Endothelial cell of umbilical vein (primary cell): ENCODE data around the gene COL4A2. TPM values are rescaled to one million over a fixed set of nuclear protein-coding genes. Genes with fewer than 3 reads are reported as not detected.
A peak's percentile ranks its signal among the peaks of the same experiment; 100 is the strongest.

Experiments
- BruUV-seq: library from RNA; stranded (reverse); fragments of 400-500 nt; replicated peaks from 2 replicates; lab custom pipeline; 2021; lab: Mats Ljungman, UMichigan
- CTCF ChIA-PET: fragments of 300-600, 350-600 bp; sonication (Branson Sonifier 250); formaldehyde crosslinking; loops from one replicate; lab custom pipeline; 2021; ENCODE audit warnings: antibody characterized with exemption, inconsistent platforms; lab: Charles Lee
- POLR2A ChIA-PET: fragments of 300-600, 350-600 bp; sonication (Branson Sonifier 250); formaldehyde crosslinking; loops from one replicate; lab custom pipeline; 2021; ENCODE audit warnings: antibody characterized with exemption, inconsistent platforms; lab: Charles Lee
- DNase-seq: peaks from one replicate; pipeline ENCODE4 v3.0.0-alpha.2; 2011; ENCODE audit warnings: low read depth, low spot score
- FAIRE-seq: peaks from 2 replicates; lab custom pipeline; 2011; peaks lifted over from hg19 to GRCh38; lab: Jason Lieb, UNC
- H2AFZ ChIP-seq: 2 replicates; pipeline ENCODE4 v1.6.0; 2012; ENCODE audit warnings: low read depth, low read length, control low read depth, inconsistent platforms
- H3K27ac ChIP-seq: 2 replicates; pipeline ENCODE4 v1.5.1; 2011; ENCODE audit warnings: low read depth, mild to moderate bottlenecking, control low read depth, low read length, moderate library complexity; ENCODE audit not compliant: insufficient read depth
- H3K27me3 ChIP-seq, 2 experiments: 2 replicates each; pipeline versions ENCODE4 v1.6.0 to v1.6.1; 2011; ENCODE audit warnings: low read length in 2 of 2, mixed read lengths in 1 of 2; ENCODE audit not compliant: control insufficient read depth in 2 of 2, insufficient read depth in 2 of 2
- H3K36me3 ChIP-seq, 2 experiments: 2 replicates in 1 of 2; 3 replicates in 1 of 2; pipeline ENCODE4 v1.5.1; 2011; ENCODE audit warnings: low read length in 2 of 2, mild to moderate bottlenecking in 1 of 2, moderate library complexity in 1 of 2; ENCODE audit not compliant: control insufficient read depth in 2 of 2, insufficient read depth in 2 of 2; ENCODE audit errors: extremely low read depth in 1 of 2
- H3K4me1 ChIP-seq: 3 replicates; pipeline ENCODE4 v1.5.1; 2011; ENCODE audit warnings: mild to moderate bottlenecking, low read length; ENCODE audit not compliant: control insufficient read depth, insufficient read depth; ENCODE audit errors: extremely low read depth
- H3K4me2 ChIP-seq: 2 replicates; pipeline ENCODE4 v1.6.1; 2011; ENCODE audit warnings: low read length, control low read depth, mixed read lengths; ENCODE audit not compliant: insufficient read depth
- H3K4me3 ChIP-seq, 3 experiments: fragments of 200-600 bp in 1 of 3; sonication (generic), shearing (Covaris generic) in 1 of 3; replicated peaks in 1 of 3; 2 replicates each; pipeline ENCODE4 v1.5.1; 2011 to 2016; ENCODE audit warnings: control low read depth in 3 of 3, low read length in 3 of 3, mild to moderate bottlenecking in 2 of 3, inconsistent platforms in 1 of 3, low read depth in 1 of 3, moderate library complexity in 1 of 3; ENCODE audit not compliant: insufficient read depth in 1 of 3
- H3K79me2 ChIP-seq: 2 replicates; pipeline ENCODE4 v1.6.0; 2012; ENCODE audit warnings: low read length, inconsistent platforms; ENCODE audit not compliant: control insufficient read depth, insufficient read depth
- H3K9ac ChIP-seq: replicated peaks from 2 replicates; pipeline ENCODE3; 2011; ENCODE audit warnings: low read length, control low read depth; ENCODE audit not compliant: insufficient read depth; ENCODE audit errors: extremely low read depth
- H3K9me1 ChIP-seq: replicated peaks from 3 replicates; pipeline ENCODE4 v1.6.0; 2011; ENCODE audit warnings: mild to moderate bottlenecking, low read length; ENCODE audit not compliant: control insufficient read depth, insufficient read depth; ENCODE audit errors: extremely low read depth
- H3K9me3 ChIP-seq: replicated peaks from 2 replicates; pipeline ENCODE4 v1.5.1; 2012; ENCODE audit warnings: low read length, inconsistent platforms; ENCODE audit not compliant: control insufficient read depth, insufficient read depth
- H4K20me1 ChIP-seq: replicated peaks from 2 replicates; pipeline ENCODE3; 2011; ENCODE audit warnings: mild to moderate bottlenecking, low read length; ENCODE audit not compliant: control insufficient read depth, insufficient read depth; ENCODE audit errors: extremely low read depth
- CTCF ChIP-seq, 2 donors: IDR thresholded peaks; 1 replicate in 1 of 2; 2 replicates in 1 of 2; pipeline ENCODE4 v1.5.1; 2011; ENCODE audit warnings: low read length in 2 of 2, mild to moderate bottlenecking in 2 of 2, moderate library complexity in 2 of 2, control low read depth in 1 of 2, inconsistent platforms in 1 of 2, low read depth in 1 of 2; ENCODE audit not compliant: insufficient read depth in 1 of 2; ENCODE audit errors: extremely low read depth in 1 of 2
- EZH2 ChIP-seq: IDR thresholded peaks from 2 replicates; pipeline ENCODE4 v1.6.1; 2012; ENCODE audit warnings: borderline replicate concordance, low read depth, mild to moderate bottlenecking, moderate library complexity, low read length, inconsistent platforms; ENCODE audit not compliant: severe bottlenecking
- FOS ChIP-seq: IDR thresholded peaks from 2 replicates; pipeline ENCODE4 v1.6.1; 2011; ENCODE audit warnings: mild to moderate bottlenecking, low read length, moderate library complexity, borderline replicate concordance; ENCODE audit not compliant: insufficient read depth
- GATA2 ChIP-seq: IDR thresholded peaks from 2 replicates; pipeline ENCODE4 v1.7.0; 2011; ENCODE audit warnings: low read depth, mild to moderate bottlenecking, moderate library complexity, mixed read lengths, low read length; ENCODE audit not compliant: insufficient read length, insufficient read depth
- JUN ChIP-seq: IDR thresholded peaks from 2 replicates; pipeline ENCODE4 v1.6.1; 2011; ENCODE audit warnings: borderline replicate concordance, low read depth; ENCODE audit not compliant: insufficient read length, insufficient read depth
- MAX ChIP-seq: IDR thresholded peaks from 2 replicates; pipeline ENCODE4 v1.6.1; 2011; ENCODE audit not compliant: insufficient read depth, insufficient read length
- MYC ChIP-seq: IDR thresholded peaks from one replicate; pipeline ENCODE4 v1.6.1; 2011; ENCODE audit warnings: mild to moderate bottlenecking, low read depth, low read length
- POLR2A ChIP-seq: IDR thresholded peaks from 2 replicates; pipeline ENCODE4 v1.6.1; 2012; ENCODE audit warnings: low read depth, mild to moderate bottlenecking, control low read depth, low read length
- POLR2AphosphoS5 ChIP-seq: IDR thresholded peaks from 2 replicates; pipeline ENCODE4 v1.6.1; 2012; ENCODE audit warnings: low read depth, mild to moderate bottlenecking, control low read depth, low read length, moderate library complexity; ENCODE audit not compliant: insufficient read depth
- dilution Hi-C: fragments of 300-500 bp; cut with MboI; formaldehyde crosslinking; loops from one replicate; pipeline ENCODE4 v1.15.0; 2019; ENCODE audit warnings: low sequenced_read_pairs; ENCODE audit not compliant: extremely low pct_ligation_motif_present
- intact Hi-C: fragments of 100-400 bp; cut with micrococcal nuclease; formaldehyde crosslinking; loops from one replicate; pipeline ENCODE4 v1.10.0; 2022
- polyA plus RNA-seq, 4 experiments: library from polyadenylated mRNA; depleted of rRNA in 3 of 4; stranded (reverse) in 3 of 4; unstranded in 1 of 4; fragments of >200 nt; gene quantifications; 2 replicates each; pipeline versions ENCODE4 v1.2.1 to v1.2.3, GENCODE V29; 2011 to 2012; ENCODE audit warnings: missing spikeins in 1 of 4
- total RNA-seq: library from RNA; stranded (reverse); gene quantifications from 2 replicates; pipeline ENCODE4 v1.2.3, GENCODE V29; 2021

The COL4A2 gene
- total and polyA plus RNA-seq, 2 donors (not counting 3 experiments of a cell fraction or from before 2014, with no cell fraction given): 792 to 940 TPM

- Histone ChIP-seq H4K20me1 (no peaks in the 10 kb centered on the region), H3K4me1 (peaks cover 89% of the 10 kb centered on the region), H3K36me3 (no peaks in the 10 kb centered on the region), H2AFZ (no peak overlapping the region), H3K9ac (no peak overlapping the region), H3K27ac (no peak overlapping the region), H3K27me3 (no peaks in the 10 kb centered on the region), H3K79me2 (peaks cover 38% of the 10 kb centered on the region), H3K9me1 (no peaks in the 10 kb centered on the region), H3K4me2 (no peak overlapping the region), H3K9me3 (no peaks in the 10 kb centered on the region), H3K4me3 (no peak overlapping the region)
- no TSS peak for BruUV-seq
- POLR2A ChIA-PET: no interaction called here
- CTCF ChIA-PET: interaction anchor here (1.4 to 3.9 kb wide), 4 partner anchors 11 to 84 kb away, joined by 4 to 33 read pairs (median 8); no protein-coding TSS in a partner anchor
- dilution Hi-C loops (no loop called here), intact Hi-C loops (no loop called here)
- FAIRE-seq (no peak), DNase-seq (no peak)
- no peak for TF ChIP-seq EZH2
- no peak for TF ChIP-seq MAX
- TF ChIP-seq POLR2AphosphoS5: no peak
- no peak for TF ChIP-seq JUN
Measured at GRCh38 chr13:110263404-110263803, 43.7 kb upstream of the COL4A2 start.

GRCh38 chr13:110263888-110264287 is 43.2 kb upstream of the COL4A2 start:
- TF ChIP-seq EZH2 (no peak), MYC (no peak), GATA2 (no peak), MAX (no peak), POLR2AphosphoS5 (no peak), FOS (no peak), JUN (no peak), CTCF (IDR thresholded peaks at IDR 0.05; ENCODE audit: extremely low read depth in 1 of 2, insufficient read depth in 1 of 2, low read depth in 1 of 2, low read length in 2 of 2) (no peak), POLR2A (no peak)

More at GRCh38 chr13:110263888-110264287, 43.2 kb upstream of the COL4A2 start:
- ChIA-PET CTCF (interaction anchor here (1.1 to 3.9 kb wide), 6 partner anchors 11 to 155 kb away, joined by 3 to 33 read pairs (median 6); no protein-coding TSS in a partner anchor), POLR2A (no interaction called here)
- Histone ChIP-seq H3K27me3 (no peaks in the 10 kb centered on the region), H3K4me3 (no peak overlapping the region), H3K27ac (peak overlapping the region; percentile 25), H3K9me3 (no peaks in the 10 kb centered on the region), H4K20me1 (no peaks in the 10 kb centered on the region), H3K9me1 (no peaks in the 10 kb centered on the region), H3K79me2 (peaks cover 42% of the 10 kb centered on the region), H3K36me3 (peaks cover 0 to 4% of the 10 kb centered on the region in 2 experiments), H3K4me2 (no peak overlapping the region), H2AFZ (no peak overlapping the region), H3K4me1 (peaks cover 85% of the 10 kb centered on the region), H3K9ac (no peak overlapping the region)
- intact Hi-C loops (no loop called here), dilution Hi-C loops (no loop called here)
- no TSS peak for BruUV-seq
- no peak for FAIRE-seq
- no peak for DNase-seq
